ENCODE measurements around the gene ZC3H12A. TPM values are rescaled to one million over a fixed set of nuclear protein-coding genes. Genes with fewer than 3 reads are reported as not detected.

Gene ZC3H12A
- total and polyA plus RNA-seq, 2 of the 8 experiments (the other 6 are each of a cell fraction or from before 2014, with no cell fraction given): 7.4 to 10.0 TPM

GRCh38 chr1:37514350-37515184 is 40.2 kb downstream of the ZC3H12A start, which contains the start of gene MEAF6 (continued):
- TF ChIP-seq SIX5 (IDR thresholded peaks at IDR 0.05; ENCODE audit: low read depth, low read length) (no peak), GABPA (IDR thresholded peaks at IDR 0.05; ENCODE audit: borderline replicate concordance, insufficient read depth, low read length) (no peak), SIRT6 (IDR thresholded peaks at IDR 0.05; ENCODE audit: low read length) (no peak), ATF3 (IDR thresholded peaks at IDR 0.05; ENCODE audit: insufficient read depth, low read depth, low read length) (no peak; the same call in 1 of the 2 replicates), TEAD4 (IDR thresholded peaks at IDR 0.05; ENCODE audit: low read depth, low read length) (no peak), MAFK (IDR thresholded peaks at IDR 0.05; ENCODE audit: low read depth, low read length) (no peak), JUND (IDR thresholded peaks at IDR 0.05; ENCODE audit: low read length) (no peak), ZNF274 (IDR thresholded peaks at IDR 0.05; ENCODE audit: borderline replicate concordance, extremely low read depth, low read length) (no peak), PHF8 (conservative IDR thresholded peaks at IDR 0.05; ENCODE audit: low read depth, low read length) (peak; percentile 75), RXRA (IDR thresholded peaks at IDR 0.05; ENCODE audit: insufficient read depth, low read depth, low read length) (no peak), CTCF (IDR thresholded peaks at IDR 0.05; ENCODE audit: control extremely low read depth in 1 of 3, insufficient read depth in 1 of 3, low read depth in 1 of 3, low read length in 3 of 3) (peak; percentile 61 to 70 (median 63))

Data from H1 (cell line).